ENCODE measurements around the gene OR3A1. TPM values are rescaled to one million over a fixed set of nuclear protein-coding genes. Genes with fewer than 3 reads are reported as not detected.
"Not testable (repeated sequence)": the region's sequence is repeated elsewhere in the genome, so short reads cannot be mapped to it uniquely, and the experiment has no call there.

Gene OR3A1
- total RNA-seq, 1 donor = 0.36 TPM

DNA sequence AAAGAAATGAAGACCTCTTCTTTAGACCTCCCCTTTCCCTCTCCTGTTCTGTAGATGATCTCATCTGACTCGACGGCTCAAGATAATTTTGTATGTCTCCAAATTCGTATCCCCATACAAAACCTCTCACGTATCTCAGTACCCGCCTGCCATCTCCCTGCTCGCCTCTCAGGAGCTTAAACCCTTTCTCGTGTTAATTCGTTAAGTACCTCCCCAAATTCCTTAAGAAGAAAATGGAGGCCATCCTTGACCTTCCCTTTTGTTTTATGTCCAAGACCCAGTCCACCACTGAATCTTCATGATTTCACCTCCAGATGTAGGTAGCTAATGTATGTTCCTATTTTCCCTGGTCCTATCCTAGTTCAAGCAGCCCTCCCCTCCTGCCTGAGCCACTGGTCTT is 41.6 kb downstream of the OR3A1 start:
- no peak for DNase-seq (ENCODE audit: insufficient read length, low spot score, missing footprints)
- H3K36me3 ChIP-seq (ENCODE audit: insufficient read depth, low read length) = no peaks in the 10 kb centered on the region
- no peak overlapping the region for H3K27ac ChIP-seq (ENCODE audit: low read depth, low read length)
- no peaks in the 10 kb centered on the region for H3K27me3 ChIP-seq (ENCODE audit: insufficient read depth, low read length)
- H2AFZ ChIP-seq (ENCODE audit: low read length) = no peak overlapping the region
- no peaks in the 10 kb centered on the region for H3K9me3 ChIP-seq (ENCODE audit: low read depth, low read length)
- no peaks in the 10 kb centered on the region for H4K20me1 ChIP-seq (ENCODE audit: insufficient read depth, low read length)
- TF ChIP-seq, protein P1, sequence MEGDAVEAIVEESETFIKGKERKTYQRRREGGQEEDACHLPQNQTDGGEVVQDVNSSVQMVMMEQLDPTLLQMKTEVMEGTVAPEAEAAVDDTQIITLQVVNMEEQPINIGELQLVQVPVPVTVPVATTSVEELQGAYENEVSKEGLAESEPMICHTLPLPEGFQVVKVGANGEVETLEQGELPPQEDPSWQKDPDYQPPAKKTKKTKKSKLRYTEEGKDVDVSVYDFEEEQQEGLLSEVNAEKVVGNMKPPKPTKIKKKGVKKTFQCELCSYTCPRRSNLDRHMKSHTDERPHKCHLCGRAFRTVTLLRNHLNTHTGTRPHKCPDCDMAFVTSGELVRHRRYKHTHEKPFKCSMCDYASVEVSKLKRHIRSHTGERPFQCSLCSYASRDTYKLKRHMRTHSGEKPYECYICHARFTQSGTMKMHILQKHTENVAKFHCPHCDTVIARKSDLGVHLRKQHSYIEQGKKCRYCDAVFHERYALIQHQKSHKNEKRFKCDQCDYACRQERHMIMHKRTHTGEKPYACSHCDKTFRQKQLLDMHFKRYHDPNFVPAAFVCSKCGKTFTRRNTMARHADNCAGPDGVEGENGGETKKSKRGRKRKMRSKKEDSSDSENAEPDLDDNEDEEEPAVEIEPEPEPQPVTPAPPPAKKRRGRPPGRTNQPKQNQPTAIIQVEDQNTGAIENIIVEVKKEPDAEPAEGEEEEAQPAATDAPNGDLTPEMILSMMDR (IDR thresholded peaks at IDR 0.05; ENCODE audit: extremely low read depth, low read depth, low read length) = no peak
- no peaks in the 10 kb centered on the region for H3K79me2 ChIP-seq (ENCODE audit: insufficient read depth, low read length)
- no peak overlapping the region for H3K4me2 ChIP-seq (ENCODE audit: insufficient read depth, low read length)
- H3K4me3 ChIP-seq (ENCODE audit: insufficient read depth, low read length) = no peak overlapping the region
- no peaks in the 10 kb centered on the region for H3K4me1 ChIP-seq (ENCODE audit: insufficient read depth, low read length)

DNA sequence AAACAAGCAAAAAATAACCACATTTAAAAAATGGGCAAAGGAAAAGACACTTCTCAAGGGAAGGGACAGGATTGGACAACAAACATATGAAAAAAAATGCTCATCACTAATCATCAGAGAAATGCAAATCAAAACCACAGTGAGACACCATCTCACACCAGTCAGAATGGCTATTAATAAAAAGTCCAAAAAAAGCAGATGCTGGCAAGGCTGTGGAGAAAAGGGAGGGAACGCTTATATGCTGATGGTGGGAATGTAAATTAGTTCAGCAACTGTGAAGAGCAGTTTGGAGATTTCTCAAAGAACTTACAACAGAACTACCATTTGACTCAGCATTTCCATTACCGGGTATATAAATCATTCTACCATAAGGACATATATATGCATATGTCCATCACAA is 49.1 kb downstream of the OR3A1 start:
- not testable (repeated sequence) for H3K4me3 ChIP-seq (ENCODE audit: insufficient read depth, low read length); H3K27ac ChIP-seq (ENCODE audit: low read depth, low read length); H3K27me3 ChIP-seq (ENCODE audit: insufficient read depth, low read length); H3K36me3 ChIP-seq (ENCODE audit: insufficient read depth, low read length); H2AFZ ChIP-seq (ENCODE audit: low read length); H3K79me2 ChIP-seq (ENCODE audit: insufficient read depth, low read length); H4K20me1 ChIP-seq (ENCODE audit: insufficient read depth, low read length); H3K9me3 ChIP-seq (ENCODE audit: low read depth, low read length); H3K4me1 ChIP-seq (ENCODE audit: insufficient read depth, low read length); H3K4me2 ChIP-seq (ENCODE audit: insufficient read depth, low read length); DNase-seq (ENCODE audit: insufficient read length, low spot score, missing footprints)

DNA sequence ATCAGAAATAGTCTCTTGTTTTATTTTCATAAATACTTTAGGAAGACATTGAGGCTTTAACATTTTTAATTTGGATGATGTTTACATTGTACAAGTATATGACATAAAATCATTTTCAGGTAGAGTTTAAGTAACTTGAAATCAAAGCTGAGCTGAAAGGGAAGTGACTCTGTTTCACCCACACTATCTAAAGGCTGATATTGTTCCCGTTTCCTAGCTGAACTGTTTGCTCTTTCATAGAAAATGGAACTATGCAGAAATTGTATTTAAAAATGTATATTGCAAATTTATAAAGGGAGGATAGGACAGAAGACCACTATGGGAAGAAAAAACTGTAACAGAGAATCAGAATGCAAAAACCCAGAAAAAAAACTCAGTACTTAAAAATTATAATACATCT is 53.3 kb downstream of the OR3A1 start:
- not testable (repeated sequence) for H3K36me3 ChIP-seq (ENCODE audit: insufficient read depth, low read length); H3K4me2 ChIP-seq (ENCODE audit: insufficient read depth, low read length); H4K20me1 ChIP-seq (ENCODE audit: insufficient read depth, low read length); DNase-seq (ENCODE audit: insufficient read length, low spot score, missing footprints); H2AFZ ChIP-seq (ENCODE audit: low read length); H3K27ac ChIP-seq (ENCODE audit: low read depth, low read length); H3K79me2 ChIP-seq (ENCODE audit: insufficient read depth, low read length); H3K4me3 ChIP-seq (ENCODE audit: insufficient read depth, low read length); H3K4me1 ChIP-seq (ENCODE audit: insufficient read depth, low read length); H3K27me3 ChIP-seq (ENCODE audit: insufficient read depth, low read length); H3K9me3 ChIP-seq (ENCODE audit: low read depth, low read length)

DNA sequence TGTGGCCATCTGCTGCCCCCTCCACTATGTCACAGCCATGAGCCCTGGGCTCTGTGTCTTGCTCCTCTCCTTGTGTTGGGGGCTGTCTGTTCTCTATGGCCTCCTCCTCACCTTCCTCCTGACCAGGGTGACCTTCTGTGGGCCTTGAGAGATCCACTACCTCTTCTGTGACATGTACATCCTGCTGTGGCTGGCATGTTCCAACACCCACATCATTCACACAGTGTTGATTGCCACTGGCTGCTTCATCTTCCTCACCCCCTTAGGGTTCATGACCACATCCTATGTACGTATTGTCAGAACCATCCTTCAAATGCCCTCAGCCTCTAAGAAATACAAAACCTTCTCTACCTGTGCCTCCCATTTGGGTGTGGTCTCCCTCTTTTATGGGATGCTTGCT is 57.1 kb downstream of the OR3A1 start:
- H3K36me3 ChIP-seq (ENCODE audit: insufficient read depth, low read length); H3K79me2 ChIP-seq (ENCODE audit: insufficient read depth, low read length); H3K4me2 ChIP-seq (ENCODE audit: insufficient read depth, low read length); H3K9me3 ChIP-seq (ENCODE audit: low read depth, low read length); H3K4me1 ChIP-seq (ENCODE audit: insufficient read depth, low read length); H3K4me3 ChIP-seq (ENCODE audit: insufficient read depth, low read length); DNase-seq (ENCODE audit: insufficient read length, low spot score, missing footprints); H2AFZ ChIP-seq (ENCODE audit: low read length); H3K27ac ChIP-seq (ENCODE audit: low read depth, low read length); H3K27me3 ChIP-seq (ENCODE audit: insufficient read depth, low read length); H4K20me1 ChIP-seq (ENCODE audit: insufficient read depth, low read length): not testable (repeated sequence)

Other genes starting within 250 kb of the OR3A1 start
- not detected in 2 replicates for gene OR1D5, start 234.8 kb downstream of the OR3A1 start, total RNA-seq
- not detected in 2 replicates for gene OR1D2, start 193.9 kb downstream of the OR3A1 start, total RNA-seq
- gene OR1G1, start 170.8 kb downstream of the OR3A1 start, total RNA-seq = not detected in 2 replicates
- gene OR1A2, start 100.8 kb downstream of the OR3A1 start, total RNA-seq = not detected in 2 replicates
- not detected in 2 replicates for gene OR1A1, start 90.7 kb downstream of the OR3A1 start, total RNA-seq
- gene OR3A2, start 87.9 kb upstream of the OR3A1 start, total RNA-seq = not detected in 2 replicates
- gene OR1E1, start 100.0 kb upstream of the OR3A1 start, total RNA-seq = not detected in 2 replicates
- not detected in 2 replicates for gene OR3A3, start 113.0 kb upstream of the OR3A1 start, total RNA-seq
- gene OR1E2, start 135.5 kb upstream of the OR3A1 start, total RNA-seq = under 0.01 TPM in 1 of 2 replicates, not detected in the other
- 0.29 and 2.2 TPM in 2 replicates for gene SPATA22, start 173.5 kb upstream of the OR3A1 start, total RNA-seq
- 0.36 and 0.59 TPM in 2 replicates for gene ASPA, start 177.6 kb upstream of the OR3A1 start, total RNA-seq

Data from osteoblast (primary cell).